PC-9 (cell line): Measurements from ENCODE around the gene OR10H3.

Experiments
- EZH2 ChIP-seq: fragments of 200-600 bp; sonication (generic); IDR thresholded peaks from 2 replicates; pipeline ENCODE4 v1.8.0; 2017; ENCODE audit warnings: antibody characterized with exemption, low read depth
- TF ChIP-seq, protein P1 (sequence below): fragments of 200-600 bp; sonication (generic); conservative IDR thresholded peaks from 2 replicates; pipeline ENCODE4 v1.6.1; 2017; ENCODE audit warnings: mixed run types, antibody characterized with exemption, mild to moderate bottlenecking, moderate library complexity

DNA sequence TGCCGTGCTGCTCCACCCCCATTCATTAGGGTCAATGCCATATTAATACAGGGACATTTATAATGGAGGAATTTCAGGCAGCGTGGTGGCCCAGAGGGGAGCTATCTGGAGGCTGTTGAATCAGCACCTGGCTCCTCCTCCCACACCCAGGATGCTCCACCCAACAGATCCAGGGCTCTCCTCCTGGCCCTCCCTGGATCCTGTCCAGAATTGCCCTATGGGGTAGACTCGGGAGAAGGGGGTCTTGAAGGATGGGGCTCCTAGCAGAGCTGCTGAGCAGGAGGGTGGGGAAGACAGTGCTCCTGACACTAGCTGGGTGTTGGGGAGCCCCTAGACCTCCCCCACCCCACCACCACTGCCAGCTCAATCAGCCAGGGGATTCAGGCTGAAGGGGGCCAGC lies 44.4 kb downstream of the OR10H3 start:
- no peak for TF ChIP-seq EZH2
- TF ChIP-seq, protein P1, sequence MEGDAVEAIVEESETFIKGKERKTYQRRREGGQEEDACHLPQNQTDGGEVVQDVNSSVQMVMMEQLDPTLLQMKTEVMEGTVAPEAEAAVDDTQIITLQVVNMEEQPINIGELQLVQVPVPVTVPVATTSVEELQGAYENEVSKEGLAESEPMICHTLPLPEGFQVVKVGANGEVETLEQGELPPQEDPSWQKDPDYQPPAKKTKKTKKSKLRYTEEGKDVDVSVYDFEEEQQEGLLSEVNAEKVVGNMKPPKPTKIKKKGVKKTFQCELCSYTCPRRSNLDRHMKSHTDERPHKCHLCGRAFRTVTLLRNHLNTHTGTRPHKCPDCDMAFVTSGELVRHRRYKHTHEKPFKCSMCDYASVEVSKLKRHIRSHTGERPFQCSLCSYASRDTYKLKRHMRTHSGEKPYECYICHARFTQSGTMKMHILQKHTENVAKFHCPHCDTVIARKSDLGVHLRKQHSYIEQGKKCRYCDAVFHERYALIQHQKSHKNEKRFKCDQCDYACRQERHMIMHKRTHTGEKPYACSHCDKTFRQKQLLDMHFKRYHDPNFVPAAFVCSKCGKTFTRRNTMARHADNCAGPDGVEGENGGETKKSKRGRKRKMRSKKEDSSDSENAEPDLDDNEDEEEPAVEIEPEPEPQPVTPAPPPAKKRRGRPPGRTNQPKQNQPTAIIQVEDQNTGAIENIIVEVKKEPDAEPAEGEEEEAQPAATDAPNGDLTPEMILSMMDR: no peak
